ENCODE data around the gene MISP3. TPM values are rescaled to one million over a fixed set of nuclear protein-coding genes. Genes with fewer than 3 reads are reported as not detected.
"Not testable (repeated sequence)": the region's sequence is repeated elsewhere in the genome, so short reads cannot be mapped to it uniquely, and the experiment has no call there.

The MISP3 gene
- total RNA-seq (2014; rRNA removed; shearing (Covaris generic)): 4.1 and 6.7 TPM in 2 replicates

DNA sequence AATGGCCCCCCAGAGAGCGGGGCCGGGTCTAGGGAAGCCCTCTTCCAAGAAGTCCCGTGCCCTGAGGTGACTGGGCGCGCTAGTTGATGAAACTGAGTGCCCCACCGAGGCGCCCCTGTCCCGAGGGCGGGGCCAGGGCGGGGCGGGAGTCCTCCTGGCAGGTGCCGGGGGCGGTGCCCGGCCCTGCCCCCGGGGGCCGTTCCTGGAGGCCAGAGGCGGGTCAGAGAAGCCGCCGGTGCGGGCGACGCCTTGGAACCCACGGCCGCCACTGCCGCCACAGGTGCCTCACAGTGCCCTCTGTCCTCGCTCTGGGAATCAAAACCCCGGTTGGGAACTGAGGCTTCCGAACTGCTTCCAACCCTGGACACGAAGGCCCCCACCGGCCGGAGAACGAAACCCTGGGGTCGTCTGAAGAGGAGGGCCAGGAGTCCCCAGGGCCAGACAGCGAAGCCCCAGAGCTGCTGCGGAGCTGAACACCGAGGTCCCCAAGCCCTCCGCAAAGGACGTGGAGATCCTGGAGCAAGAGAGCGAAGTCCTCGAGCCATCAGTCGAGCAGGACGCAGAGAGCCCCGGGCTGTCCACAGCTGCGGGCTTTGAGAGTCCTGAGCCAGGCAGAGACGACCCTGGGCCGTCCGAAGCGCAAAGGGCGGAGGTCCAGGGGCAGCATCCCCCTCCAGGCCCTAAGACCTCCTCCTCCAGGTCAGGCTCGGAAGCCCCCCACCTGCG, at the start of gene MISP3:
Gene MISP3 (plus strand): TSS at position 252 of the 726 bp plus-strand sequence. CDS start 524 bp downstream, outside the sequence.
- DNase-seq (ENCODE audit: low read depth): peak; percentile 39

DNA sequence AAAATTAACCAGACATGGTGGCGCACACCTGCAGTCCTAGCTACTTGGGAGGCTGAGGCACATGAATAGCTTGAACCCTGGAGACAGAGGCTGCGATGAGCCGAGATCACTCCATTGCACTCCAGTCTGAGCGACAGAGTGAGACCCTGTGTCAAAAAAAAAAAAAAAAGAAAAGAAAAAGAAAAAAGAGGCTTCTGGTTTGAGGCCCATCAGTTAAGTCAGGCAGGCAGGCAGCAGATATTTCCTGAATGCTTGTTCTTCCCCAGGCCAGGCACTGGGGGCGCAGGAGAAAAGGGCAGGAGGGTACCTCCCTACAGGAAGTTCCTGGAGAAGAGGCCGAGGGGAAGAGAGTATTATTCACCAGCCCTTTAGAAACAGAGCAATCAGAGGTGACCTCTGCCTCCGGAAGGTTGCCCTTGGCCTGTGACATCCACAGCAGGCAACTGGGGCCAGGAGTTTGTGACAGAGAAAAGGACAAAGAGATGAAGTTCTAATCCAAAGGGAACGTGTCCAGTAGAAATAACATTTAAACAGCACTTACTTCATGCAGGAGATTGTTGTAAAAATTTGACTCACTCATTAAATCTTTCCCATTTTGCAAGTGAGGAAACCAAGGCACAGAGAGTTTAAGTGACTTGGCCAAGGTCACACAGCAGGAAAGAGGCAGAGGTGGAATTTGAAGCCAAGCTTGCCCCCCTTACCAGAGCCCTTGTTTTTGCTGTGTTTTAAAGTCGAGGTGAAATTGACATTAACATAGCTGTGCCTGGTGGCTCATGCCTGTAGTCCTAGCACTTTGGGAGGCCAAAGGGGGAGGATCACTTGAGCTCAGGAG, 49.0 kb upstream of the MISP3 start:
- DNase-seq (ENCODE audit: low read depth): peak; percentile 63

DNA sequence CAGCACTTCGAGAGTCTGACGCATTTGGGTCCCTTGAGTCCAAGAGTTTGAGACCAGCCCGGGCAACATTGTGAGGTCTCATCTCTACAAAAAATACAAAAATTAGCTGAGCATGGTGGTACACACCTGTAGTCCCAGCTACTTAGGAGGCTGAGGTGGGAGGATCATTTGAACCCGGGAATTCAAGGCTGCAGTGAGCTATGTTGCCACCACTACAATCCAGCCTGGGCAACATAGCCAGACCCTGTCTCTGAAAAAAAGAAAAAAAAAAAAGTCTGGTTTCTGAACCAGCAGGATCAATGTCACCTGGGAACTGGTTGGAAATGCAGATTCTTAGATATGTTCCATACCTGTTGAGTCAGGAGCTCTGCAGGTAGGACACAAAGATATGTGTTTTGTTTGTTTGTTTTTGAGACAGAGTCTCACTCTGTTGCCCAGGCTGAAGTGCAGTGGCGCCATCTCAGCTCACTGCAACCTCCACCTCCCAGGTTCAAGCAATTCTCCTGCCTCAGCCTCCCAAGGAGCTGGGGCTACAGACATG, 45.9 kb upstream of the MISP3 start:
- not testable (repeated sequence) for DNase-seq (ENCODE audit: low read depth)

DNA sequence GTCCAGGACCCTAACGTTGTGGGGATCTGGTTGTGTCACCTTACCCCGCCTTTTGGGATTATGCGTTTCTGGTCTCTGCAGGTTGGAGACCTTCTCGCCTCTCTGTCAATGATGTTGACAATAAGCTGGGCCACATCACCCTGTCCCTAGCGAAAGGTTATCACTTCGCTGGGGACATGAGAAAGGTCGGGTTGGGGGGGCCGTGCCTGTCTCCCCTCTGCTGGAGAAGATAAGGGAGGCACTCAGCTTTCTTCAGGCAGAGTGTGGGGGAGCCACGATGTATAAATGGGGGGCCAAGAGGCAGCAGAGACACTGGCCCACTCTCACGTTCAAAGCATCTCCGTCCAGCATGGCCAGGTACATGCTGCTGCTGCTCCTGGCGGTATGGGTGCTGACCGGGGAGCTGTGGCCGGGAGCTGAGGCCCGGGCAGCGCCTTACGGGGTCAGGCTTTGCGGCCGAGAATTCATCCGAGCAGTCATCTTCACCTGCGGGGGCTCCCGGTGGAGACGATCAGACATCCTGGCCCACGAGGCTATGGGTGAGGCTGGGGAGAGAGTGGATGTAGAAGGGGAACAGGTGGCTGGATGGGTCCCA, 44.6 kb upstream of the MISP3 start, which contains the start of gene RLN3:
Gene RLN3 (plus strand): TSS at position 293 of the 595 bp plus-strand sequence. CDS start 57 bp downstream, at position 350.
- no peak for DNase-seq (ENCODE audit: low read depth)

DNA sequence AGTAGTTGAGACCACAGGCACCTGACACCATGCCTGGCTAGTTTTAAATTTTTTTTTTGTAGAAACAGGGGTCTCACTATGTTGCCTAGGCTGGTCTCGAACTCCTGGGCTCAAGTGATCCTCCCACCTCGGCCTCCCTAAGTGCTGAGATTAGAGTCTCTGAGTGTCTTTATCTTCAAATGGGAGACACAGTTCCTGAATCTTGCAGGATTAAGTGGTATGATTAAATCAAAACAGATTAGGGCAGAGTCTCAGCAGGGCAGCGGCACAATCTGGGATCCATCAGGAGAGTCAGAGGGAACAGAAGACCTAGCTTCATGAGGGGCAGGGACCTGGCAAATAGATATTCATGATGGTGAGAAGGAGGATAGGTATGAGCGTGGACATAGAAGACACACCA, 43.7 kb upstream of the MISP3 start:
- DNase-seq (ENCODE audit: low read depth): no peak

DNA sequence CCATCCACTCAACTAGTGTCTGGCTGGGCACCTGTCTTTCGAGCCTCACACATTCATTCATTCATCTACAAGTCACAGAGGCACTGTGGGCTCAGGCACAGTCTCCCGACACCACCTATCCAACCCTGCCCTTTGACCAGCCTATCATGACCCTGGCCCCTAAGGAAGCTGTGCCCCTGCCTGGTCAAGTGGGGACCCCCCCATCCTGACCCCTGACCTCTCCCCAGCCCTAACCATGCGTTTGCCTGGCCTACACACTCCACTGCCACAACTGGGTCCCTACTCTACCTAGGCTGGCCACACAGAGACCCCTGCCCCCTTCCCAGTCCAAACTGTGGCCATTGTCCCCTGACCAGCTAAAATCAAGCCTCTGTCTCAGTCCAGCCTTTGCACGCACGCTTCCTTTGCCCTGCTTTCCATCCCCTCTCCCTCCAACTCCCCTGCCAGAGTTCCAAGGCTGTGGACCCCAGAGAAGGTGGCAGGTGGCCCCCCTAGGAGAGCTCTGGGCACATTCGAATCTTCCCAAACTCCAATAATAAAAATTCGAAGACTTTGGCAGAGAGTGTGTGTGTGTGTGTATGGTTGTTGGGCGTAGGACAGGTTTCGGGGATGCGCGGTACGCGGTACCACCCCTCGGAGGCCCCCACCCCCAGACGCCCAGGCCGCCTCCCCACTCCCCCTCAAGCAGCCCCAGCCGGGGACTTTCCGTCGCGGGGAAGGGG, 41.4 kb upstream of the MISP3 start:
- DNase-seq (ENCODE audit: low read depth): no peak

DNA sequence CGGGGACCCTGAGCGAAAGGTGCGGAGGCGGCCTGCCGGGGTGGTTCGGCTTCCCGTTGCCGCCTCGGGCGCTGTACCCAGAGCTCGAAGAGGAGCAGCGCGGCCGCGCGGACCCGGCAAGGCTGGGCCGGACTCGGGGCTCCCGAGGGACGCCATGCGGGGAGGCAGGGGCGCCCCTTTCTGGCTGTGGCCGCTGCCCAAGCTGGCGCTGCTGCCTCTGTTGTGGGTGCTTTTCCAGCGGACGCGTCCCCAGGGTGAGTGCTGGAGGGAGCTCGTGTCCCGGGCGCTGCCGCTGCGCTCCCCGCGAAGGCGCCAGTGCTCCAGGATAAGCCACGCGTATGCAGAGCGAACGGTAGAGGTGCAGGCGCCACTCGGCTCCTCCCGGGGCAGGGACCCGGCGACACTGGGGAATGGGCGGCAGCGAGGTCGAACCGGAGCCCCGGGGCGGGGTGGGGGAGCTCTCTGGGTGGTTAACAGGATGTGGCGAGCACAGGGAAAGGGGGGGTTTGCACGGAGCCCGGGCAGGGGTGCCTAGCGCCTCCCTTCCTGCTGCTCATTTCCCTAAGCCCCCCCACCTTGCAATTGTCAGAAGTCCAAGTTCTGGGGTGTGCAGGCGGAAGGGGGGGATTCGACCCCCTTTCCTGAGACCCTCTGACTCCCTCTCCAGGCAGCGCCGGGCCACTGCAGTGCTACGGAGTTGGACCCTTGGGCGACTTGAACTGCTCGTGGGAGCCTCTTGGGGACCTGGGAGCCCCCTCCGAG, 40.7 kb upstream of the MISP3 start, which contains the start of gene IL27RA:
Gene IL27RA (plus strand): TSS at position 44 of the 762 bp plus-strand sequence. CDS start 111 bp downstream, at position 155.
- DNase-seq (ENCODE audit: low read depth): peak; percentile 40

DNA sequence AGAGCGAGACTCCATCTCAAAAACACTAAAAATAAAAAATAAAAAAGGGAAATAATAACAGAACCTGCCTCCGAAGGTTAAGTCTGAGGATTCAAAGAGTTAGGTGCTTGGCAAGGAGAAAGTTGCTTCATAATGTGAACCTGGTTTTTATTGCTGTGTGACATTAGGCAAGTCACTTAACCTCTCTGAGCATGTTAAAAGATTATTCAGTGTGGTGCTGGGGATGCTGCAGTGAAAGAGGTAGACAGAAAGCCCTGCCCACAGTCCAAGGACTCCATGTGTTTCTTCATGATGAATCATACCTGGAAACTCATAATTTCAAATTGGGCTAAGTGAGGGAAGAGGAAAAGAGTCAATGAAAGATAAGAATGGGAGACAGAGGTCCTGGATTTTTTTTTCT, 38.6 kb upstream of the MISP3 start:
- no peak for DNase-seq (ENCODE audit: low read depth)

DNA sequence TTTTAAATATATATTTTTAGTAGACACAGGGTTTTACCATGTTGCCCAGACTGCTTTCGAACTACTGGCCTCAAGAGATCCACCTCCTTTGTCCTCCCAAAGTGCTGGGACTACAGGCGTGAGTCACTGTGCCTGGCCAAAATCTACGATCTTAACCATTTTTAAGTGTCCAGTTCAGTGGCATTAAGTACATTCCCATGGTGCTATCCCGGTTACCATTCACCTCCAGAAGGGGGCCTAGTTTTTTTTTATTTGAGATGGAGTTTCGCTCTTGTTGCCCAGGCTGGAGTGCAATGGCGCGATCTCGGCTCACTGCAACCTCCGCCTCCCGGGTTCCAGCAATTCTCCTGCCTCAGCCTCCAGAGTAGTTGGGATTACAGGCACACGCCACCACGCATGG, 37.4 kb upstream of the MISP3 start:
- not testable (repeated sequence) for DNase-seq (ENCODE audit: low read depth)

DNA sequence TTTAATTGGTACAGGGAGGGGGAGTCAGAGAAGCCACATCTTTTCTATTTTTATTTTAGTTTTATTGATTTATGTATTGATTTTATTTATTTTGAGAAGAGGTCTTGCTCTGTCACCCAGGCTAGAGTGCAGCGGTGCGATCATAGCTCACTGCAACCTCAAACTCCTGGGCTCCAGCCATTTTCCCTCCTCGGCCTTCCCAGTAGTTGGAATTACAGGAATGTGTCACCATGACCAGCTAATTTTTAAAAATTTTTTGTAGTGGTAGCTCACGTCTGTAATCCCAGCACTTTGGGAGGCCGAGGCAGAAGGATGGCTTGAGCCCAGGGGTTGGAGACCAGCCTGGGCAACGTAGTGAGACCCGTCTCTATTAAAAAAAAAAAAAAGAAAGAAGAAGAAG, 36.9 kb upstream of the MISP3 start:
- peak; percentile 31 for DNase-seq (ENCODE audit: low read depth)

DNA sequence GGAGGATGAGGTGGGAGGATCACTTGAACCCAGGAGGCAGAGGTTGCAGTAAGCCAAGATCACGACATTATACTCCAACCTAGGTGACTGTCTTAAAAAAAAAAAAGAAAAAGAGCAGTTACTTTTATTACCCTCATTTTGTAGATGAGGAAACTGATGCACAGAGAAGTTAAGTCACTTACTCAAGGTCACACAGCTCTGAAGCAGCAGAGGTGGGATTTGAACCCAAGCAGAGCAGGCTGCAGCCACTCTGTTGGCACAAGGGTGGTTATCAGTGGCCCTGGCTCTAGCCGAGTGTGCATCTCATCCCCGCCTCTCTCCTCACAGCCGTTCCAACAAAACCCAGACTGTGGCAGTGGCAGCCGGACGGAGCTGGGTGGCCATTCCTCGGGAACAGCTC, 33.4 kb upstream of the MISP3 start:
- DNase-seq (ENCODE audit: low read depth): no peak

DNA sequence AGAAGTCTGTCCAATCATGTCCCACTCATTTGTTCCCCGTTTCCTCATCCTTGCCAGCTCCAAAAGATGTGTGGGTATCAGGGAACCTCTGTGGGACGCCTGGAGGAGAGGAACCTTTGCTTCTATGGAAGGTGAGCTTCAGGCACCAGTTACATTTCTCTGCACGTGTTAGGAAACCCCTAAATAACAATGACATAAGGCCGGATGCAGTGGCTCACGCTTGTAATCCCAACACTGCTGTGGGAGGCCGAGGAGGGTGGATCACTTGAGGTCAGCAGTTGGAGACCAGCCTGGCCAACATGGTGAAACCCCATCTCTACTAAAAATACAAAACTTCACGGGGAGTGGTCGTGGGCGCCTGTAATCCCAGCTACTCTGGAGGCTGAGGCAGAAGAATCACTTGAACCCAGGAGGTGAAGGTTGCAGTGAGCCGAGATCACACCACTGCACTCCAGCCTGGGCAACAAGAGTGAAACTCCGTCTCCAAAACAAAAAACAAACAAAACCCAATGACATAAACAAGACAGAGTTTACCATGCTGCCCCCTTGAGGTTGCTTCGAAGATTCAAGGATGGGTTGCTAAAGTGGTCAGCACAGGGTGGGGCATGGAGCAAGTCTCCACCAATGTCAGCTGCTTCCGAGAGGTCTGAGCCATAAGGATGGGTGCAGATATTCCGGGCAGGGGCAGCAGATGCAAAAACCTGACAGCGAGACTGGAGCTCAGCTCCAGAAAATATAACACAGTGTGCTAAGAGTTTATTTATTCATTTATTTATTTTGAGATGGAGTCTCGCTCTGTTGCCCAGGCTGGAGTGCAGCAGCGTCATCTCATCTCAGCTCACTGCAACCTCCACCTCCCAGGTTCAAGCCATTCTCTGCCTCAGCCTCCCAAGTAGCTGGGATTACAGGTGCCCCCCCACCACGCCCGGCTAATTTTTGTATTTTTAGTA, 29.7 kb upstream of the MISP3 start:
- DNase-seq (ENCODE audit: low read depth): peak; percentile 67

DNA sequence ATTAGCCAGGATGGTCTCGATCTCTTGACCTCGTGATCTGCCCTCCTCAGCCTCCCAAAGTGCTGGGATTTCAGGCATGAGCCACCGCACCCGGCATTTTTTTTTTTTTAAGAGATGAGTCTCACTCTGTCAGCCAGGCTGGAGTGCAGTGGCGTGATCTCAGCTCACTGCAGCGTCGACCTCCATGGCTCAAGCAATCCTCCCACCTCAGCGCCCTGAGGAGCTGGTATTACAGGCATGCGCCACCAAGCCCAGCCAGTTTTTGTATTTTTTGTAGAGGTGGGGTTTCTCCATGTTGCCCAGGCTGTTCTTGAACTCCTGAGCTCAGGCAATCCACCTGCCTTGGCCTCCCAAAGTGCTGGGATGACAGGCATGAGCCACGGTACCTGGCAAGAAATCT, 24.7 kb upstream of the MISP3 start:
- not testable (repeated sequence) for DNase-seq (ENCODE audit: low read depth)

DNA sequence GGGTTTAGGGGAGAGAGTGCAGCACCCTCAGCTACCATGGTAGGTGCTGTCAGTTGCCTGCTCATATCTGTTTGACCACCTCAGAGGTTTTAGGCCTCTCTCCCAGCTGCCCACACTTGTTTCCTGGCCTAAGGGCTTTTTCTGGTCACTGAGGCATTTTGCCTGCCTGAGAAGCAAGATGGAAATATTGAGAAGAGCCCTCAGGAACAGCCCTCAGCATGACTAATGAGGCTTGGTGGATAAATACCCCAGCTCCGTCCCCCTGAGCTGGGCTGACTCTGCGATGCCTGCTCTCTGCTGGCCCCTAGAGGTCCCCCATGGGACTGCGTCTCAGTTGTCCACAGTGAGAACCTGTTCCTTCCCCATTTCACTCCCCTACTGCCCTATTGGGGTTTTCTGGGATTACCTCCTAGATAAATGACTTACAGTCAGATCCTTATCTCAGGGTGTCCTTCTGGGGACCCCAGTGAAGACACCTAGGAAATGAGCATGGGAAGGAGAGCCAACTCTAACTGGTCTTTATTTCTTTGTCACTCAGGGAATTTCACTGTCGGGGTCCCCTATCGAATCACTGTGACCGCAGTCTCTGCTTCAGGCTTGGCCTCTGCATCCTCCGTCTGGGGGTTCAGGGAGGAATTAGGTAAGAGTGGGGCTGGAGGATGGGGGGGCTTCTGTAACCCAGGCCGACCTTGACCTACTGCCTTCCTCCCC, 24.0 kb upstream of the MISP3 start:
- DNase-seq (ENCODE audit: low read depth): peak; percentile 79

DNA sequence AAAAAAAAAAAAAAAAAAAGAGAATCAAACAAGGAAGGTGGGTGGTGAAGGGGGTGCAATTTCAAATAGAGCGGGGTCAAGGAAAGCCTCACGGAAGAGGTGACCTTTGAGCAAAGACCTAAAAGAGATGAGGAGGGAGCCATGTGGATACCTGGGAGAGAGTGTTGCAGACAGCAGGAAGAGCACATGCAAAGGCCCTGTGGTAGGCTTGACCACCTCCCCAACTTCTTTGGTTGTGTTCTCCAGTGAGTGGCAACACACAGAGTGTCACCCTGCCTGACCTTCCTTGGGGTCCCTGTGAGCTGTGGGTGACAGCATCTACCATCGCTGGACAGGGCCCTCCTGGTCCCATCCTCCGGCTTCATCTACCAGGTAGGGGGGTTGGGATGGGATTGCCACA, 22.1 kb upstream of the MISP3 start:
- DNase-seq (ENCODE audit: low read depth): no peak

DNA sequence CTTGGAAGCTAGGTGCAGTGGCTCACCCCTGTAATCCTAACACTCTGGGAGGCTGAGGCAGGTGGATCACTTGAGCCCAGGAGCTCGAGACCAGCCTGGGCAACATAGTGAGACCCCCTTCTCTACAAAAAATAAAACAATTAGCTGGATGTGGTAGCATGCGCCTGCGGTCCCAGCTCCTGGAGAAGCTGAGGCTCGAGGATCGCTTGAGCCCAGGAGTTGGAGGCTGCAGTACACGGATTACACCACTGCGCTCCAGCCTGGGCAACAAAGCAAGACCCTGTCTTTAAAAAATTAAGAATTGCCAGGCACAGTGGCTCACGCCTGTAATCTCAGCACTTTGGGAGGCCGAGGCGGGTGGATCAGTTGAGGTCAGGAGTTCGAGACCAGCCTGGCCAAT, 21.6 kb upstream of the MISP3 start:
- not testable (repeated sequence) for DNase-seq (ENCODE audit: low read depth)

DNA sequence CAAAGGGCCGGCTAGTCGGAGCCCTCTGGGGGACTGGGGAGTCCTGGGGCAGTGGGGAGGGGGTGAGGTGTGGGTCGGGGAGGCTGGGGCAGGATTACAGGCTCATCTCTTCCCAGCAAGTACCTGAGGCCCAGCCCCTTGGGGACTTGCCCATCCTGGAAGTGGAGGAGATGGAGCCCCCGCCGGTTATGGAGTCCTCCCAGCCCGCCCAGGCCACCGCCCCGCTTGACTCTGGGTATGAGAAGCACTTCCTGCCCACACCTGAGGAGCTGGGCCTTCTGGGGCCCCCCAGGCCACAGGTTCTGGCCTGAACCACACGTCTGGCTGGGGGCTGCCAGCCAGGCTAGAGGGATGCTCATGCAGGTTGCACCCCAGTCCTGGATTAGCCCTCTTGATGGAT, 20.6 kb upstream of the MISP3 start:
- DNase-seq (ENCODE audit: low read depth): no peak

DNA sequence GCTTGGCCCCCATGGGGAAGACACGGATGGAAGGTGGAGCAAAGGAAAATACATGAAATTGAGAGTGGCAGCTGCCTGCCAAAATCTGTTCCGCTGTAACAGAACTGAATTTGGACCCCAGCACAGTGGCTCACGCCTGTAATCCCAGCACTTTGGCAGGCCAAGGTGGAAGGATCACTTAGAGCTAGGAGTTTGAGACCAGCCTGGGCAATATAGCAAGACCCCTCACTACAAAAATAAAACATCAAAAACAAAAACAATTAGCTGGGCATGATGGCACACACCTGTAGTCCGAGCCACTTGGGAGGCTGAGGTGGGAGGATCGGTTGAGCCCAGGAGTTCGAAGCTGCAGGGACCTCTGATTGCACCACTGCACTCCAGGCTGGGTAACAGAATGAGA, 20.1 kb upstream of the MISP3 start:
- no peak for DNase-seq (ENCODE audit: low read depth)

DNA sequence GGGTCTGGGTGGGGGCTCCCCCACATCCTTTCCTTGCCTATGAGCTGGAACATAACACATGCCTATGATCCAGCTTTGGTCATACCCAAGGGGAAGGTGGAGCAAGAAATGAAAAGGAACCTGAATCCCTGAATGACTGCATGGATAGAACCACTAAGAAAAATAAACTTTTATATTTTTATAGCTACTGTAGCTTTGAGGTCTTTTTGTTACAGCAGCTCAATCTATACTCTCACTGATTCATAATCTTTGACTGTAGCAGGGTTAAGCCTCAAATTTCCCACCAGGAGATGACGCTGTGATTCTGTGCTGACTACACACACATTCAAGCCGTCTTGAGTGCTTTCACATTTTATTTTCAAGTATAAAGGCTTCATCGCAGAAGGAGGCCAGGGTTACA, 19.6 kb upstream of the MISP3 start:
- DNase-seq (ENCODE audit: low read depth): no peak
